Fibroblast of mammary gland (primary cell): ENCODE results near the gene FAM20B.

Source experiments
- DNase-seq: peaks from one replicate; pipeline ENCODE4 v3.0.0-alpha.2; 2010; ENCODE audit warnings: low read depth
- H3K4me3 ChIP-seq: 2 replicates; pipeline ENCODE4 v1.5.1; 2011; ENCODE audit warnings: low read depth, mild to moderate bottlenecking, low read length, moderate library complexity; ENCODE audit not compliant: control insufficient read depth
- TF ChIP-seq, protein P1 (sequence below): conservative IDR thresholded peaks from 2 replicates; pipeline ENCODE4 v1.5.1; 2011; ENCODE audit warnings: low read depth, low read length, inconsistent platforms; ENCODE audit not compliant: control insufficient read depth, insufficient read depth

The FAM20B gene

DNA sequence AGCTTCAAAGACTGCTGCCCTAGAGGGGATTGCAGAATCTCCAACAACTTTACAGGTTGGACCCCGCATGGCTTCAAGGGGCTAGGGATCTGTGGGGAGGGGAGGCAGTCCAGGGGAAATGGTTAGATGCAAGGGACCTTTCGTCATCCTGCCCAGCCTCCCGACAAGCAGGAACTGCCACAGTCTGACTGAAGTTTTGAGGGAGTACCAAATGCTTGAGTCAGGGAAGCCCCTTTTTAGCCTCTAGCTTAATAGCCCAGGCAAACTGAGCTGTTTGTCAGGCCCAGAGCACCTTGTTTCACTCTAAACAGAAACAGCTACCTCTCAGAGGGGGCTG lies 57.3 kb downstream of the FAM20B start:
- peak overlapping the region; percentile 67 for H3K4me3 ChIP-seq
- no peak for DNase-seq
- TF ChIP-seq, protein P1, sequence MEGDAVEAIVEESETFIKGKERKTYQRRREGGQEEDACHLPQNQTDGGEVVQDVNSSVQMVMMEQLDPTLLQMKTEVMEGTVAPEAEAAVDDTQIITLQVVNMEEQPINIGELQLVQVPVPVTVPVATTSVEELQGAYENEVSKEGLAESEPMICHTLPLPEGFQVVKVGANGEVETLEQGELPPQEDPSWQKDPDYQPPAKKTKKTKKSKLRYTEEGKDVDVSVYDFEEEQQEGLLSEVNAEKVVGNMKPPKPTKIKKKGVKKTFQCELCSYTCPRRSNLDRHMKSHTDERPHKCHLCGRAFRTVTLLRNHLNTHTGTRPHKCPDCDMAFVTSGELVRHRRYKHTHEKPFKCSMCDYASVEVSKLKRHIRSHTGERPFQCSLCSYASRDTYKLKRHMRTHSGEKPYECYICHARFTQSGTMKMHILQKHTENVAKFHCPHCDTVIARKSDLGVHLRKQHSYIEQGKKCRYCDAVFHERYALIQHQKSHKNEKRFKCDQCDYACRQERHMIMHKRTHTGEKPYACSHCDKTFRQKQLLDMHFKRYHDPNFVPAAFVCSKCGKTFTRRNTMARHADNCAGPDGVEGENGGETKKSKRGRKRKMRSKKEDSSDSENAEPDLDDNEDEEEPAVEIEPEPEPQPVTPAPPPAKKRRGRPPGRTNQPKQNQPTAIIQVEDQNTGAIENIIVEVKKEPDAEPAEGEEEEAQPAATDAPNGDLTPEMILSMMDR: no peak

DNA sequence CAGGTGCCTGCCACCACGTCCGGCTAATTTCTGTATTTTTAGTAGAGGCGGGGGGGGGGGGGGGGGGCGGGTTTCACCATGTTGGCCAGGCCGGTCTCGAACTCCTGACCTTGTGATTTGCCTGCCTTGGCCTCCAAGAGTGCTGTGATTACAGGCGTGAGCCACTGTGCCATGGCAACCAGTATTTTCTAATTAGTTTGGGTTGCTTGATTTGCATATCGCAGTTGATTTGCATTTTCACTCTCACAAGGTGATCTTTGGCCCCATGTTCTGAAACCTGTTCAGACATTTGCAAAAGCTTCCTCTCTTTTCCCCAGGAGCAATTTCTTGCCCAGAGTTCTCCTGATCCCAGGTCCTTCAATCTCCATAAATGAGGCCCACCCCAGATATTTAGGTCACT lies 57.8 kb downstream of the FAM20B start:
- H3K4me3 ChIP-seq: no peak overlapping the region
- TF ChIP-seq, protein P1: no peak
- DNase-seq: no peak

DNA sequence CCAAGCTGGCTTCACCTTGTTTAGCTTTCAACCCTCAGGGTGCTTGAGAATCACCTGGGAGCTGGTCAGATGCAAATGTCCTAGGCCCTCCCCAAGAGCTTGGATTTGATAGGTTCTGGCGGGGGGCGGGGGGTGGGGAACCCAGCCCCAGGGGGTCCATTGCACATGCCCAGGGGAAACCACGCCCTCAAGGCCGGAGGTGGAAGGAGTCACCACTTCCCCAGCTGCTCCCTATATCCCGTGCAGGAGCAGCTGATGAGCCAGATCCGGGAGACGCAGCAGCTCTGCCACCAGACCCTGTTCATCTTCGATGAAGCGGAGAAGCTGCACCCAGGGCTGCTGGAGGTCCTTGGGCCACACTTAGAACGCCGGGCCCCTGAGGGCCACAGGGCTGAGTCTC lies 62.0 kb downstream of the FAM20B start:
- H3K4me3 ChIP-seq: no peak overlapping the region
- no peak for DNase-seq
- TF ChIP-seq, protein P1: no peak

DNA sequence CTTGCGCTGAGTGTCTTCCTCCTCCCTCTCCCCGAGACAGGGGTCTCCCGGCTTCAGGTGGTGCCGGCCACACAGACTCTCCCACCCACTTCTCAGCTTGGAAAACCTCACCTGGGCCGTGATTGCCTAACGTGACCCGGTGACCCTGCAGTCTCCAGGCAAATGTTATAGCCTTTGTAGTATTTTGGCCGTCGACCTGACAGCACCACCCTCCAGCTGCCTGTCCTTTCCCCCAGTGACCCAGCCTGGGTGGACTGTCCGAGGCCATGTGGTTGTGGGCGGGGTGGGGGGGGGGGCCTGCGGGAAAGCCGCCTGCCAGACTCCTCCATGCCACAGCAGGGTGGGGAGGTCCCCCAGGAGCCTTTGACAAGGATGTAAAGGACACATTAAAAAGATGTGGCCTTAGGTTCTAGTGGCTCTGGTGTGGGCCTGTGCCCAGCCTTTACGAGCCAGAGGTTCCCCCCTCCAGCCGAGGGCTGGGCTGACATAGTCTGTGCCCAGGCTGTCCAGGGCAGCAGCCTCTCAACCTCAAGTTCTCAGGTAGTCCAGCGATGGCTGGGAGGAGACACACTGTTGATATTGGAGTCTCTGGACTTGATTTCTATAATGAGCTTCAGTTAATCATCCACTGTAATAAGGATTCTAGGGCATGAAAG lies 64.3 kb downstream of the FAM20B start:
- no peak for DNase-seq
- H3K4me3 ChIP-seq: no peak overlapping the region
- TF ChIP-seq, protein P1: no peak

DNA sequence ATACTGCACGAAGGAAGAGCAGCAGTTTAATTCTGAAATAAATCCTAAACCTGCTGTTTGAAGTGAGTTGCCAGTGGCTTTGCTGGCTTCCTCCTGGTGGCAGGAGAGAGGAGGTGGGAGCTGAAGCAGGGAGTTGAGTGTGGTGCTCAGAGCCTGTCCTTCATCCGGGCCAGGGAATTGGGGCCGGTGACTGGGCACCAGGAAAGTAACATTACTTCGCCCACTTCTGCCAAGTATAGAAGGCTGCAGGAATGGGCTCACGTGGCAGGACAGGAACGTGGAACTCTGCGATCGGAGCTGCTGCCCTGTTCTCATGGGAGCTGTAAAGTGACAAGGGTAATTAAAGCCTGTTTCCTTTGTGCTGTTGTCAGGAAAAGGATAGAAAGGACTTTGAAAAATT lies 64.8 kb downstream of the FAM20B start:
- DNase-seq: no peak
- TF ChIP-seq, protein P1: peak; percentile 17
- no peak overlapping the region for H3K4me3 ChIP-seq

DNA sequence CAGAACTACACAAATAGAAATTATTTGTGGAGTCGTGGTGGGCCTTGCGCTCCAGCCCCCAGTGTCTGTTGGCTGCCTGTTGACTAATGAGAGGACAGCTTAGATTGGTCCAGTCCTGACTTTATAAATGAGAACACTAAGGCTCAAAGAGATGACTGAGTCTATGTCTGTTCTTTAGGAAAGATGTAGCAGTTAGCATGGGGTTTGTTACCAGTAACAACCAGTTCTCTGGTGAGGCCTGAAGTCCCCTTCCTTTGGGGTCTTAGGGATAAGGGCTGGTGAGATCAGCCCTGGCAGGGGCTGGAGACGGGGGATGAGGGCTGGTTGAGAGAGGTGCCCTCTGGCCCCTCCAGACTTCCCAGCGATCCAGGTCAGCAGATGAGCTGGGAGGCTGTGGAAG lies 65.2 kb downstream of the FAM20B start:
- TF ChIP-seq, protein P1: no peak
- H3K4me3 ChIP-seq: no peak overlapping the region
- DNase-seq: no peak

DNA sequence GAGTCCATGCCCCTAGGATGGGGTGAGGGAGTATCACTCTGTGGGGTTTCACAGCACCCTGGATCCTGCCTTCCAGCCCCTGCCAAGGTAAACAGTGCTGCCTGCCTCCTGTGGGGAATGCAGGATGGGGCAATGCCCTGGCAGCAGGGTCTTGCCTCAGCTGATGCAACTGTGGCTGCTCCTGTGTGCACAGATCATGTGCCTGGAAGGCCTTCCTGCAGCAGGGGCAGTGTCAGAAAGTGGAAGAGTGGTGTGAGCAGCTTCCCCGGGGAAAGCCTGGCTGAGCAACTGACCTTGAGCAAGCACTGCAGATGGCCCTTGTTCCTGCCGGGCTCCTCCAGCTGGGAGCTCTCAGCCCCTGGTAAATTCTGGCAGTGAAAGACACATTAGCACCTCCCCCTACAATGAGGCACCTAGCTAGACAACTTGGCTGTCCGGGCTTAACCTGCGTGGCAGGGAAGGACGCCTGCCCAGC lies 66.0 kb downstream of the FAM20B start:
- H3K4me3 ChIP-seq: no peak overlapping the region
- TF ChIP-seq, protein P1: no peak
- DNase-seq: peak; percentile 70
